Measurements from ENCODE around the gene IKZF3.

Gene IKZF3

DNA sequence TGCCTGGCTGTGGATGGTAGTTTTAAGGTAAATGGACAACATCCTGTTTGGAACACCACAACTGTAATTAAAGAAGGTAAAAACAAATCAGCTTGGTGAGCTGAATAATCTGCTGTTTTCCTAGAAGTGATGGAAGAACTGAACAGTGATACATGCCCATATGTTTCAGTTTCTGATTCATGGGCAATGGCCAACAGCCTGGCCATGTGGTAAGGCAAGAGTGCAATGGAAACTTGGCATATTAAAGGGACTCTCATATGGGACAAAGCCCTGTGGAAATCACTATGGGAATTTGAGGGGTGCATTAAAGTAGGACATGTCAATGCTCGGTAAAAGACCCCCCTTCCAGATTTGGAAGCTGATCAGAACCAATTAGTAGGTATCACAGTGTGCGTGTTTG, 37.8 kb downstream of the IKZF3 start:
- no peak overlapping the region for H3K4me3 ChIP-seq (replicated peaks in 1 of 2; ENCODE audit: low read depth in 2 of 2, low read length in 2 of 2)
- DNase-seq (ENCODE audit: low read depth in 2 of 2) = no peak
- TF ChIP-seq, protein P1, sequence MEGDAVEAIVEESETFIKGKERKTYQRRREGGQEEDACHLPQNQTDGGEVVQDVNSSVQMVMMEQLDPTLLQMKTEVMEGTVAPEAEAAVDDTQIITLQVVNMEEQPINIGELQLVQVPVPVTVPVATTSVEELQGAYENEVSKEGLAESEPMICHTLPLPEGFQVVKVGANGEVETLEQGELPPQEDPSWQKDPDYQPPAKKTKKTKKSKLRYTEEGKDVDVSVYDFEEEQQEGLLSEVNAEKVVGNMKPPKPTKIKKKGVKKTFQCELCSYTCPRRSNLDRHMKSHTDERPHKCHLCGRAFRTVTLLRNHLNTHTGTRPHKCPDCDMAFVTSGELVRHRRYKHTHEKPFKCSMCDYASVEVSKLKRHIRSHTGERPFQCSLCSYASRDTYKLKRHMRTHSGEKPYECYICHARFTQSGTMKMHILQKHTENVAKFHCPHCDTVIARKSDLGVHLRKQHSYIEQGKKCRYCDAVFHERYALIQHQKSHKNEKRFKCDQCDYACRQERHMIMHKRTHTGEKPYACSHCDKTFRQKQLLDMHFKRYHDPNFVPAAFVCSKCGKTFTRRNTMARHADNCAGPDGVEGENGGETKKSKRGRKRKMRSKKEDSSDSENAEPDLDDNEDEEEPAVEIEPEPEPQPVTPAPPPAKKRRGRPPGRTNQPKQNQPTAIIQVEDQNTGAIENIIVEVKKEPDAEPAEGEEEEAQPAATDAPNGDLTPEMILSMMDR (IDR thresholded peaks at IDR 0.05; ENCODE audit: low read depth, low read length) = no peak

DNA sequence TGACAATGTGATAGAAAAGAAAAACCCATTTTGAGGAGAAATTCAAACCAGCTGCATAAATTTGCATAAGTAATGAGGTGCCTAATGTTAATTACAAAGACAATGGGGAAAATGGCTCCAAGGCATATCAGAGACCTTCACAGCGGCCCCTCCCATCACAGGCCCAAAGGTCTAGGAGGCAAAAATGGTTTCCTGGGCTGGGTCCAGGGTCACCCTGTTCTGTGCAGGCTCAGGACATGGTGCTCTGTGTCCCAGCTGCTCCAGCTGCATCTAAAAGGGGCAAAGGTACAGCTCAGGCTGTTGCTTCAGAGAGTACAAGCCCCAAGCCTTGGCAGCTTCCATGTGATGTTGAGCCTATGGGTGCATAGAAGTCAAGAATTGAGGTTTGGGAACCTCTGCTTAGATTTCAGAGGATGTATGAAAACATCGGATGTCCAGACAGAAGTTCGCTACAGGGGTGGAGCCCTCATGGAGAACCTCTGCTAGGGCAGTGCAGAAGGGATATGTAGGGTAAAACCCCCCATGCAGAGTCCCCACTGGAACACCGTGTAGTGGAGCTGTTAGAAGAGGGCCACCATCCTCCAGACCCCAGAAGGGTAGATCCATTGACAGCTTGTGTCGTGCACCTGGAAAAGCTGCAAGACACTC, 40.6 kb downstream of the IKZF3 start:
- no peak overlapping the region for H3K4me3 ChIP-seq (replicated peaks in 1 of 2; ENCODE audit: low read depth in 2 of 2, low read length in 2 of 2)
- TF ChIP-seq, protein P1 (IDR thresholded peaks at IDR 0.05; ENCODE audit: low read depth, low read length) = no peak
- no peak for DNase-seq (ENCODE audit: low read depth in 2 of 2)

DNA sequence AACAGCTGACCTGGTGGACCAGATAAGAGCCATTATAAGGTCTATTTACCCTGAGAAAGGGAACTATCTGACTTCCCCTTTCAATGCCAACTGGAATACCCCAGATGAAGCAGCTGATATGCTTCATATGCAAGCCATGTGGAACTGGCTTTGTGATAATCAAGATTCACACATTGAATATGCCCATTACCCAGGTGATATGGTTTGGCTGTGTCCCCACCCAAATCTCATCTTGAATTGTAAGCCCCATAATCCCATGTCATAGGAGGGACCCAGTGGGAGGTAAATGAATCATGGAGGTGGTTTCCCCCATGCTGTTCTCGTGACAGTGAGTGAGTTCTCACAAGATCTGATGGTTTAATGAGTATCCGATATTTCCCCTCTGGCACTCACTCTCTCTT, 42.1 kb downstream of the IKZF3 start:
- H3K4me3 ChIP-seq (replicated peaks in 1 of 2; ENCODE audit: low read depth in 2 of 2, low read length in 2 of 2) = no peak overlapping the region
- DNase-seq (ENCODE audit: low read depth in 2 of 2) = no peak
- TF ChIP-seq, protein P1 (IDR thresholded peaks at IDR 0.05; ENCODE audit: low read depth, low read length) = no peak

DNA sequence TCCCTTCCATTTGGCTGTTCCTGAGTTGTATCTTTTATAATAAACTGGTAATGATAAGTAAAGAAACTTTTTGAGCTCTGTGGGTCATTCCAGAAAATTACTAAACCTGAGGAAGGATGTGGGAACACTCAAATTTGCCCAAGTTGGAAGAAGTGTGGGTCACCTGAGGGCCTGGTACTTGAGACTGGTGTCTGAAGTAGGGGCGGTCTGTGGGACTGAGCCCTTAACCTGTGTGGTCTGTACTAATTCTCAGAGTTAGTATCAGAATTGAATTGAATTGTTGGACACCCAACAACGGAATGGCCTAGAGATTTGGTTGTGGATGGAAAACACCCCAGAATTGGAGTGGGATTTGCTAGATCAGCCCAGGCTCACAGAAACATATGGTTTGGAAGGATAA, 43.1 kb downstream of the IKZF3 start:
- DNase-seq (ENCODE audit: low read depth in 2 of 2) = no peak
- H3K4me3 ChIP-seq (replicated peaks in 1 of 2; ENCODE audit: low read depth in 2 of 2, low read length in 2 of 2) = no peak overlapping the region
- TF ChIP-seq, protein P1 (IDR thresholded peaks at IDR 0.05; ENCODE audit: low read depth, low read length) = no peak

DNA sequence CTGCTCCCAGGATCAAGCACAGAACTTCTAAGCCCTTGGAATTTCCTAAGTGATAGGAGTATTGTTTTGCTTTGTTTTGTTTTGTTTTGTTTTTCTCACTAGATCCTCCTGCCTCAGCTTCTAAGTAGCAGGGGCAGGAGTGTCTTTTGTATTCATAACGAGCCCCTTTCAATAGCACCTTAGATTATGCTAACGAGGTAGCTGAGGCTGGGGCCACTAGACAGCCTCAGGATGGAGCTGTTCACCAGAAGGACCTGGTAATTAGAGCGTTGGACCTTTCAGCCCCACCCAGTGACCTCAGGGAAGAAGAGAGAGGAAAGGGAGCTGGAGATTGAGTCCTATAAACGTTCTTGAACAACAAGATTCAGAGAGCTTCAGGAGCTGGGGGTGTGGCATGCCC, 43.6 kb downstream of the IKZF3 start:
- no peak overlapping the region for H3K4me3 ChIP-seq (replicated peaks in 1 of 2; ENCODE audit: low read depth in 2 of 2, low read length in 2 of 2)
- DNase-seq (ENCODE audit: low read depth in 2 of 2) = no peak
- TF ChIP-seq, protein P1 (IDR thresholded peaks at IDR 0.05; ENCODE audit: low read depth, low read length) = no peak

DNA sequence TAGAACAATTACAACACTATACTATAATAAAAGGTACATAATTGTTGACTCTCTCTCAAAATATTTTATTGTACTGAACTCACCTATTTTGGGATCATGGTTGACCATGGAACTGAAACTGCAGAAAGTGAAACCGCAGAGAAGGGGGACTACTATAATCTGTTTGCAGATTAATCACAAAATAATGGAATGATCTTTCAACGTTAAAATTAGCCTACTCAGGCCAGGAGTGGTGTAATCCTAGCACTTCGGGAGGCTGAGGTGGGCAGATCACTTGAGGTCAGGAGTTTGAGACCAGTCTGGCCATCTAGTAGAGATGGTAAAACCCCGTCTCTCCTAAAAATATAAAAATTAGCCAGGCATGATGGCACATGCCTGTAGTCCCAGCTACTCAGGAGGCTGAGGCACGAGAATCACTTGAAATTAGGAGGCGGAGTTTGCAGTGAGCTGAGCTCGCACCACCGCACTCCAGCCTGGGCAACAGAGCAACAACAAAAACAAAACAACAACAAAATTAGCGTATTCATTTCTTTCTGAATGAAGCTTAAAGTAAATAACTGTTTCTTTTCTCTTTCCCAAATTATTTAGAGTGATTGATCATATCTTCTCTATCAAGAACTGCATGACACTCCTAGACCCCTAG, 45.6 kb downstream of the IKZF3 start:
- no peak for DNase-seq (ENCODE audit: low read depth in 2 of 2)
- H3K4me3 ChIP-seq (replicated peaks in 1 of 2; ENCODE audit: low read depth in 2 of 2, low read length in 2 of 2) = no peak overlapping the region
- TF ChIP-seq, protein P1 (IDR thresholded peaks at IDR 0.05; ENCODE audit: low read depth, low read length) = no peak

Data from cardiac fibroblast (primary cell).